ENCODE results near the gene PLEKHA7.

DNA sequence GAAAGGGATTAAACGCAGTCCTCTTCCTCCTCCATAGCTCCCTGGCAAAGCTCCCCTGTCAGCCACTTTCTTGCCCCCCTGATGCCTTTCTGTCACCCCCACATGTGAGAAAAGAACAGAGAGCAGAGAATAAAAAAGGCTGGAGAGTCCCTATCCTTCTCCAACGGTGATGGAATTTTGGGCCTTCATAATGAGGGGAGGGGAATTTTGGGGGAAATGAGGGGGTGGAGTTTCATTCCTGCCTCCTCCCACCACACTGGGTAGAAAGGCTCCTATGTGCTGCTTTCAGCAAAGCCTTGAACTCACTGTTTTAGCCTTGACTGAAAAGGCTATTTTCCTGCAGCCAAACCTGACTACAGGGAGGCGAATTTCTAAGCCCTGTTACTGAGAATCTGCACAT is 216.4 kb downstream of the PLEKHA7 start:
- no peak for TF ChIP-seq CTCF (IDR thresholded peaks at IDR 0.05)
- no peak for TF ChIP-seq POLR2A (IDR thresholded peaks at IDR 0.05)
- TF ChIP-seq EP300 (IDR thresholded peaks at IDR 0.05), result no peak
- no peak for TF ChIP-seq POLR2AphosphoS5 (IDR thresholded peaks at IDR 0.05)
